ENCODE results near the gene NSUN4.
"Not testable (repeated sequence)": the region's sequence is repeated elsewhere in the genome, so short reads cannot be mapped to it uniquely, and the experiment has no call there.

The NSUN4 gene
- 22.1 to 37.6 (median 30.7) reads per million in 4 experiments for total RNA-seq

- DNase-seq, result peak; percentile 74
Observed at GRCh38 chr1:46340404-46341221, at the start of gene NSUN4. NSUN4 (plus strand) TSS chr1:46340807; CDS start chr1:46340827, 20 bp downstream.

- DNase-seq, result no peak
Observed at GRCh38 chr1:46295306-46295705, 45.3 kb upstream of the NSUN4 start.

GRCh38 chr1:46298387-46298786, 42.2 kb upstream of the NSUN4 start:
- no peak for DNase-seq

- DNase-seq, result no peak
Observed at GRCh38 chr1:46300673-46301405, 39.8 kb upstream of the NSUN4 start.

GRCh38 chr1:46301406-46301807, 39.2 kb upstream of the NSUN4 start:
- no peak for DNase-seq

- DNase-seq, result peak; percentile 12
Observed at GRCh38 chr1:46301808-46302640, 38.6 kb upstream of the NSUN4 start.

- DNase-seq, result no peak
Observed at GRCh38 chr1:46302641-46303037, 38.0 kb upstream of the NSUN4 start.

- peak; percentile 85 for DNase-seq
Observed at GRCh38 chr1:46303038-46303871, 37.4 kb upstream of the NSUN4 start, which contains the start of the genes LRRC41 and UQCRH. LRRC41 (minus strand) TSS chr1:46303616; CDS start chr1:46303322, 294 bp downstream. UQCRH (plus strand) TSS chr1:46303698; CDS start chr1:46303767, 69 bp downstream.

GRCh38 chr1:46303872-46304326, 36.7 kb upstream of the NSUN4 start:
- DNase-seq, result no peak

- no peak for DNase-seq
Observed at GRCh38 chr1:46306159-46306530, 34.5 kb upstream of the NSUN4 start.

GRCh38 chr1:46309401-46310159, 31.0 kb upstream of the NSUN4 start:
- no peak for DNase-seq

GRCh38 chr1:46310321-46310720, 30.3 kb upstream of the NSUN4 start:
- DNase-seq, result no peak

GRCh38 chr1:46315669-46316403, 24.8 kb upstream of the NSUN4 start:
- no peak for DNase-seq

GRCh38 chr1:46317323-46317722, 23.3 kb upstream of the NSUN4 start:
- DNase-seq, result no peak

GRCh38 chr1:46319301-46319700, 21.3 kb upstream of the NSUN4 start:
- not testable (repeated sequence) for DNase-seq

GRCh38 chr1:46319960-46320914, 20.4 kb upstream of the NSUN4 start:
- DNase-seq, result not testable (repeated sequence)

- not testable (repeated sequence) for DNase-seq
Observed at GRCh38 chr1:46322191-46322590, 18.4 kb upstream of the NSUN4 start.

GRCh38 chr1:46325285-46326076, 15.1 kb upstream of the NSUN4 start:
- not testable (repeated sequence) for DNase-seq

All from effector CD8-positive, alpha-beta T cell (primary cell).